Measurements from ENCODE around the gene ARHGAP42. TPM values are rescaled to one million over a fixed set of nuclear protein-coding genes. Genes with fewer than 3 reads are reported as not detected.

ARHGAP42 gene
- total RNA-seq, 1 donor from 2014 or later: 21.6 TPM

GRCh38 chr11:100866453-100866852 is 179.4 kb downstream of the ARHGAP42 start:
- no peak for TF ChIP-seq CTCF (conservative IDR thresholded peaks at IDR 0.05)
- Mint-ChIP-seq H3K27me3 (ENCODE audit: low read depth) (no peaks in the 10 kb centered on the region), H3K27ac (ENCODE audit: unreplicated experiment) (no peak overlapping the region), H3K36me3 (ENCODE audit: low read depth) (peaks cover 4% of the 10 kb centered on the region), H3K4me3 (no peak overlapping the region), H3K9me3 (no peaks in the 10 kb centered on the region), H3K4me1 (peaks cover 6% of the 10 kb centered on the region)
- no peak for DNase-seq (ENCODE audit: low read depth, low spot score)

DNA sequence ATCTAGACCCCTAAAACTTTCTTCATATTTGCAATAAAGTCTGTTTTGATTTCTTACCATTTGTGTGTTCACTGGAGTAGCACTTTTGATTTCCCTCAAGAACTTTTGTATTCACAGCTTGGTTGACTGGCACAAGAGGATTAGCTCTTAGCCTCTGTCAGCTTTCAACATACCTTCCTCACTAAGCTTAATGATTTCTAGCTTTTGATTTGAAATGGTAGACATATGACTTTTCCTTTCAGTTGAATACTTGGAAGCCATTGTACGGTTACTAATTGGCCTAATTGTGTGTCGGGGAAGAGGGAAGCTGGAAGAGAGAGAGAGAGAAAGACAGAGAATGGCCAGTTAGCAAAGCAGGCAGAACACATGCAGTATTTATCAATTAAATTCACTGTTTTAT is 180.5 kb downstream of the ARHGAP42 start:
- no peaks in the 10 kb centered on the region for H3K9me3 Mint-ChIP-seq
- no peaks in the 10 kb centered on the region for H3K27me3 Mint-ChIP-seq (ENCODE audit: low read depth)
- H3K4me3 Mint-ChIP-seq: no peak overlapping the region
- peaks cover 6% of the 10 kb centered on the region for H3K4me1 Mint-ChIP-seq
- DNase-seq (ENCODE audit: low read depth, low spot score): no peak
- no peak for TF ChIP-seq CTCF (conservative IDR thresholded peaks at IDR 0.05)
- H3K27ac Mint-ChIP-seq (ENCODE audit: unreplicated experiment): no peak overlapping the region
- peaks cover 4% of the 10 kb centered on the region for H3K36me3 Mint-ChIP-seq (ENCODE audit: low read depth)

- no peak overlapping the region for H3K4me3 Mint-ChIP-seq
These were observed 182.2 kb downstream of the ARHGAP42 start for GRCh38 chr11:100869328-100869727.

DNA sequence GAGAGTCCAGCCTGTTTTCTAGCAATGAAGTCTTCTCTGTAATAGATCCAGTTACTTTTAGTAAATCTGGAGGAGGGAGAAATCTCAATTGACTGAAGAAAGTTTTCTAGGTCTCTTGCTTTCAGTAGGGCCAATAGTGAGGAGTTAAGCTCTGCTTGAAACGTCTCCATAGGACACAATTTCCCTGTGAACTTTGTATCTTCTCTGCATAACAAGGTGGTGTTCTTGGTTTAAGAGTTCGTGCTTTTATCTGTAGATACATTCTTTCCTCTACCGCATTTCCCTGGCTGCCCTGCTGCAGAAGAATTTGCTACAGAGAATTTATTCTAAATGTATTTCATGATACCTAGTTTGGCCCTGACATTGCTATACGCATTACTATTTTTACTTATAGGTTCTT is 183.1 kb downstream of the ARHGAP42 start:
- Mint-ChIP-seq H3K4me3 (no peak overlapping the region), H3K36me3 (ENCODE audit: low read depth) (peaks cover 6% of the 10 kb centered on the region), H3K9me3 (no peaks in the 10 kb centered on the region), H3K27me3 (ENCODE audit: low read depth) (no peaks in the 10 kb centered on the region), H3K27ac (ENCODE audit: unreplicated experiment) (no peak overlapping the region), H3K4me1 (no peaks in the 10 kb centered on the region)
- no peak for TF ChIP-seq CTCF (conservative IDR thresholded peaks at IDR 0.05)
- DNase-seq (ENCODE audit: low read depth, low spot score): no peak

More at GRCh38 chr11:100869328-100869727, 182.2 kb downstream of the ARHGAP42 start:
- DNase-seq (ENCODE audit: low read depth, low spot score): no peak
- H3K4me1 Mint-ChIP-seq: no peaks in the 10 kb centered on the region
- H3K9me3 Mint-ChIP-seq: no peaks in the 10 kb centered on the region
- TF ChIP-seq CTCF (conservative IDR thresholded peaks at IDR 0.05): no peak
- H3K27ac Mint-ChIP-seq (ENCODE audit: unreplicated experiment): no peak overlapping the region
- H3K36me3 Mint-ChIP-seq (ENCODE audit: low read depth): peaks cover 4% of the 10 kb centered on the region
- no peaks in the 10 kb centered on the region for H3K27me3 Mint-ChIP-seq (ENCODE audit: low read depth)

- no peak for TF ChIP-seq CTCF (conservative IDR thresholded peaks at IDR 0.05)
- Mint-ChIP-seq H3K27ac (ENCODE audit: unreplicated experiment) (no peak overlapping the region), H3K4me1 (peaks cover 4% of the 10 kb centered on the region), H3K4me3 (no peak overlapping the region), H3K36me3 (ENCODE audit: low read depth) (peaks cover 2% of the 10 kb centered on the region), H3K27me3 (ENCODE audit: low read depth) (no peaks in the 10 kb centered on the region), H3K9me3 (no peaks in the 10 kb centered on the region)
- DNase-seq (ENCODE audit: low read depth, low spot score): no peak
These were observed 186.1 kb downstream of the ARHGAP42 start for GRCh38 chr11:100872951-100873740.
